ENCODE results near the gene ZNF618.

GRCh38 chr9:114050226-114050568, 174.1 kb downstream of the ZNF618 start:
- no peak for TF ChIP-seq EP300 (IDR thresholded peaks at IDR 0.05)
- no peak for TF ChIP-seq CTCF (IDR thresholded peaks at IDR 0.05)
- TF ChIP-seq POLR2A (IDR thresholded peaks at IDR 0.05), result no peak
- TF ChIP-seq POLR2AphosphoS5 (IDR thresholded peaks at IDR 0.05), result no peak
